Hematopoietic multipotent progenitor cell treated with erythropoietin and hydrocortisone succinate and interleukin-3 and kit ligand, for 17 days (in vitro differentiated cells): ENCODE data around the gene NRIP1.
"Not testable (repeated sequence)": the region's sequence is repeated elsewhere in the genome, so short reads cannot be mapped to it uniquely, and the experiment has no call there.

Experiments
- DNase-seq: peaks from one replicate; pipeline ENCODE4 v3.0.0-alpha.2; 2015; ENCODE audit warnings: low spot score

The NRIP1 gene

DNA sequence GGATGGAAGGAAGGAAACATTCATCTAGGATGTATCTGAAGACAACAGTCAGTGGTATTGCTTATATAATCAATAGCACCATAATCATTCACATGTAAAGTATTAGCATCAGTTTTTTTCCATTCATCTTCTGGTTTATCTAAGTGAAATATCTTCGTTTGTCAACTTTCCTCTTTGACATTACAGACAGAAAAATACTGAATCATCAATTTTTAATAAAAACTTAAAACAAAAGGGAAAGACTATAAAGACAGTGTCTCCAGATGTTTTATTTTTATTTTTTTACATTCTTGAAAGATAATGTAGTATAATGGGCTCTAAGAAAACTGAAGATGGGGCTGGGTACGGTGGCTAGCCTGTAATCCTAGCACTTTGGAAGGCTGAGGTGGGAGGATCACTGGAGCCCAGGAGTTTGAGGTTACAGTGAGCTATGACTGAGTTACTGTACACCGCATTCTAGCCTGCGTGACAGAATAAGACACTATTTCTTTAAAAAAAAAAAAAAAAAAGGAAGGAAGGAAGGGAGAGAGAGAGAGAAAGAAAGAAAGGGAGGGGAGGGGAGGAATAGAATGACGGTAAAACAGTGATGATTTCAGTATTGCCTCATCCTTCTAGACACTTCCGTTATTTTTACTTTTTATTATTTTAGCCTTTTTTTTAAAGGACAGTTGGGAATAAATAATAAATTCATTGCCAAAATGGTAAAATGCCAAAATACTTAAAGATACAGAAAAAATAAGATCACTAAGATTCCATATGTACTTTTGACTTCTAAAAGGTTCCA, 89.5 kb downstream of the NRIP1 start:
- no peak for DNase-seq

DNA sequence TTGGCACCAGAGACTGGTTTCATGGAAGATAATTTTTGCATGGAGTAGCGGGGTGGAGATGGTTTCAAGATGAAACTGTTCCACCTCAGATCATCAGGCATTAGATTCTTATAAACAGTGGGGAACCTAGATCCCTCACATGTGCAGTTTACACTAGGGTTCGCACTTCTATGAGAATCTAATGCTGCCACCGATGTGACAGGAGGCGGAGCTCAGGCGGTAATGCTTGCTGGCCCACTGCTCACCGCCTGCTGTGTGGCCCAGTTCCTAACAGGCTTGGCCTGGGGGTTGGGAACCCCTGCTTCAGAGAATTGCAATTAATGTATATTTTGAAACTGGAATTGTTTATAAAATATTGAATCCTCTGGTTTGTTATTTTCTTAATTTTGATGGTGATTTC, 92.1 kb downstream of the NRIP1 start:
- DNase-seq, result no peak

- no peak for DNase-seq
Observed at GRCh38 chr21:14968821-14969220, 96.0 kb downstream of the NRIP1 start.

DNA sequence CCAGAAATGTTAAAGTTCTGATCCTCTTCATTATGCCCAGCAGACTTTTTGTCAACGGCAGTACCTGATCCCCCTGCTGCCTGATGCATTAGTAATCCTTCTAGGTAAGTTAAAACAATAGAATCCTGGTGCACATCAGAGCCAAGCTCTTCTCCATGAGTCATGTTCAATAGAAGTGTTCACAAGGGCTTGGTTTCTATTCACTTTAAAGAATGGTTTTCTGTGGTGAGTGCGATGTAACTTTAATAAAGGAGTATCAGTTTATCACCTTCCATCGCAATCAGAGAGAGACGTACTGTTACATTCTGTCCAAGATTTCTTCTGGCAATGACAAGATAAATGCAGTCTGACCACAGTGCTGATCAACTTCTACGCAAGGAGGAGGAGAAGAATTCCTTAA, 96.8 kb downstream of the NRIP1 start:
- DNase-seq, result no peak

GRCh38 chr21:14964621-14965020, 100.2 kb downstream of the NRIP1 start:
- no peak for DNase-seq

DNA sequence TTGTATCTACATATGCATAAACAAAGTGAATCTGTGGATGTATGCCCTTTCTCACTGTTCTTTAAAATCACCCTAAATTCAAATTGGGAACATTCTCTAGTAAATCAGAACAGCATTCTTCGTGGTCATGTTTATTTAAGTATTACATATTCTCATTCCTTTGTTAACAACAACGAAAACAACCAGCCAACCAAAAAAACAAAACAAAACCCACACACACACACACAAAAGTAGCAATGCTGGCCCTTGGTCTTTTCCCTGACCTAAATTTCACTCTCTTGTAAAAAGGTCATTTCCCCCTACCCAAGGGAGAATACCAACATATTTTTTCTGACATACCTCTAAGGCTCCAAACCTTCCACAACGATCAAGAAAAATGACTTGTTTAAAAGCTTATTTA, 102.6 kb downstream of the NRIP1 start:
- DNase-seq, result no peak

DNA sequence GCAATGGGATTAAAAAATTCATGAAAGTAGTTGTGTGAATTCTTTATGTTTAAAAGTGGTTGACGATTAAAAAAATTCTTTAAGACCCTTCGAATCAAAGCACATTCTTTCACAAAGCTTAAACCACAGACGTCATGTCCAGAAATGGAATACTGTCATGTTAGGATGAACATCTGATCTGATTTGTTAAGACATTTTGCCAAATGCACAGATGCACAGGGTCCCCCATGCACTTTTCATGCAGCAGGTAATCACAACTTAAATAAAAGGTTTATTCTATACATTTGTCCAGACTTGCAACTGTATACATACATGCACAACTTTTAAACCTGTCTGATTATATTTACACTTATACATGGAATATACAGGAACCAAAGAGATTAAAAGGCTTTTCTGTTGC, 103.3 kb downstream of the NRIP1 start:
- DNase-seq, result no peak

- no peak for DNase-seq
Observed at GRCh38 chr21:14959343-14959742, 105.5 kb downstream of the NRIP1 start.

DNA sequence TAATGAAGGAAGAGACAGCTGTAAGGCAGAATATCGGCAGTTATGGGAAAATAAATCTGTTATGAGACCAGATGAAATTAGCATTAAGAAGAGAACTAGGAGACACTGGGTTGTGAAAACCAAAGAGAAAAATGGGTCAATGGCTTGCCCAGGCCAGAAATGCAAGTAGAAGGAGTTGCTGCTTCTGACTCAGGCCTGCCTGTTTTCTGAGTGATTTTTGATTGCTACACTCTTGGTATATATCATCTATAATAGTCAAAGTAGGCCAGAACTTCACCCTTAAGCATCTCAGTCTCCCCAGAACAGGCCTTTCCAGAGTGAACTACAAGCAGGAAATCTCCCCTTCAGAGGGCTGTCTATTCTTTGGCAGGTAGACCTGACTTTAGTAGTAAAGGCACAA, 107.0 kb downstream of the NRIP1 start:
- no peak for DNase-seq

GRCh38 chr21:14956807-14957206, 108.0 kb downstream of the NRIP1 start:
- no peak for DNase-seq

- no peak for DNase-seq
Observed at GRCh38 chr21:14955936-14956520, 108.8 kb downstream of the NRIP1 start.

GRCh38 chr21:14952916-14953315, 111.9 kb downstream of the NRIP1 start:
- DNase-seq, result no peak

- no peak for DNase-seq
Observed at GRCh38 chr21:14949603-14950002, 115.2 kb downstream of the NRIP1 start.

DNA sequence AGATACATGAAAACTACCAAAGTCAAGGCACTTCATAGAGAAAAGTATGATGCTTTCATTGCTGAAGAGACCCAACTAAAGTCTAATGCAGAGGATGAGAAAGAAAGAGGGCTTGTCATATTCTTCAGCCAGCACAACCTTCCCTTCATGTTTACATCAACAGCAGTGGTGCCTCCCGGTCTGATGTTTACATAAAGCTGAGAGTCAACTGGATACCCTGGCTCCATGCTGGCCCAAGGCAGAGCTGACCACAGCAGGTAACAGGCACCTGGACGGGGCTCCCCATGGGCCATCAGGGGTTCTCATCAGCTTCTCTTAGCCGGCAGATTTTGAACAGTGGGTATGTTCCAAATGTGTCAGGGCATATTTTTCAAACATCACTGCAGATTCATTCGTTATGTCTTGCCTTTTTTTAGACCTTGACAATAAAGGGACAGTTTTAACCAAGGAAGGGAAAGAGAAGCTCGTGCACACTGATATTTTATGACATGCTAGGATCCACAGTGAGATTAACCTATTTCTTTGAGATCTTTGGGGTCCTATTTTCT, 117.1 kb downstream of the NRIP1 start:
- no peak for DNase-seq

- no peak for DNase-seq
Observed at GRCh38 chr21:14945176-14945575, 119.6 kb downstream of the NRIP1 start.

DNA sequence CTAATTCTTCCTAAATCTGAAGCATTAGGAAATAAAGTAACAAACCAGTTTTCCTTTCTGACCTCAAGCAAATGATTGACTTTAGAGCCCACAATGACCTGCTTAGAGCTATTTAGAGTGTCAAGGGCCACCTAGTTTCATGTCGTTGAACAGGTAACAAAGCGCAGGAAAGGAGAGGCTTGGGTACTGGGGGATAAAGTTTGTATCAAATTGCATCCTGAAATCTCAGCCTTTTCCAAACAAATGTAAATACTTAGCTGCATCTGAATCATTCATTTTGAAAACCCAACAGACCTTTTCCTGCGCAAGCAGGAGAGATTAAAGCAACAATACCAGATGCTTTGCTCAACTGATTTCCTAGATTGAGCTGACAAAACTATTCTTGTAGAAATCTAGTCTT, 121.2 kb downstream of the NRIP1 start:
- DNase-seq, result no peak

DNA sequence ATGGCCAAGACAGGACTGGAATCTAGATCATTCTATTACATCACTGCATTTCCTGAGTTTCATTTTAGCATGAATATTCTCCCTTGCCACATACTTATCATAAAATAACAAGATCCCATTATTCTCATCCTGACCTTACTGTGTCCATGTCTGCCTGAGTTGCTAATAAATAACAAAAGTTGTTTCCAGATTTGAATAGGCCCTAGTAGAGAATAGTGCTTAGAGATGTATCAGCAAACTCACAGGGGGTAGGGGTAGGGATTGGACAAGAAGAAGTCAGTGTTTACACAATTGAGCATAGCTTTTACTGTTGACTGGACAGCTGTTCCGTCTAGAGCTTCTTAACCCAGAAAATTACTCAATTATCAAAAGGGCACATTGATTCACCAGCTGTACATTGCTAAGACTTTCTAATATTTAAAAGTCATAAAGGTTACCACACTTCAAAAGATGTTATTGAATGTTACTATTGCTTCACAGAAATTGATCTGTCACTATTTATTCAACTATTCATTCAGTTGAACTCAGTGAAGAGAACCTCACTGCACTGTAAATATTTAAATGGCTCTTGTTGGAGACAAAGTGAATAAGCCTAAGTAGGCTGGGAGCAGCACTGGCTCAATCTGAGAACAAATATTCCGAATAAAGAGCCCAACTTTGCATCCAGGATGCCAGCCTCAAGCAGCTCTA, 121.9 kb downstream of the NRIP1 start:
- DNase-seq, result no peak

DNA sequence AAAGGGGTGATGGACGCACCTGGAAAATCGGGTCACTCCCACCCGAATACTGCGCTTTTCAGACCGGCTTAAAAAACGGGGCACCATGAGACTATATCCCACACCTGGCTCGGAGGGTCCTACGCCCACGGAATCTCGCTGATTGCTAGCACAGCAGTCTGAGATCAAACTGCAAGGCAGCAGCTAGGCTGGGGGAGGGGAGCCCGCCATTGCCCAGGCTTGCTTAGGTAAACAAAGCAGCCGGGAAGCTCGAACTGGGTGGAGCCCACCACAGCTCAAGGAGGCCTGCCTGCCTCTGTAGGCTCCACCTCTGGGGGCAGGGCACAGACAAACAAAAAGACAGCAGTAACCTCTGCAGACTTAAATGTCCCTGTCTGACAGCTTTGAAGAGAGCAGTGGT, 137.5 kb downstream of the NRIP1 start:
- DNase-seq, result not testable (repeated sequence)

- DNase-seq, result no peak
Observed at GRCh38 chr21:14926186-14926585, 138.6 kb downstream of the NRIP1 start.

- no peak for DNase-seq
Observed at GRCh38 chr21:14923468-14923867, 141.3 kb downstream of the NRIP1 start.

GRCh38 chr21:14922980-14923379, 141.8 kb downstream of the NRIP1 start:
- DNase-seq, result no peak

GRCh38 chr21:14918527-14918926, 146.3 kb downstream of the NRIP1 start:
- no peak for DNase-seq

GRCh38 chr21:14917762-14918161, 147.0 kb downstream of the NRIP1 start:
- DNase-seq, result no peak
